GM19099 (cell line): ENCODE data around the gene TMEM107.

Source experiments
- POLR2A ChIP-seq: IDR thresholded peaks from 3 replicates; pipeline ENCODE4 v1.6.1; 2011; ENCODE audit warnings: low read depth; ENCODE audit not compliant: insufficient read length; ENCODE audit errors: extremely low read depth

Gene TMEM107

DNA sequence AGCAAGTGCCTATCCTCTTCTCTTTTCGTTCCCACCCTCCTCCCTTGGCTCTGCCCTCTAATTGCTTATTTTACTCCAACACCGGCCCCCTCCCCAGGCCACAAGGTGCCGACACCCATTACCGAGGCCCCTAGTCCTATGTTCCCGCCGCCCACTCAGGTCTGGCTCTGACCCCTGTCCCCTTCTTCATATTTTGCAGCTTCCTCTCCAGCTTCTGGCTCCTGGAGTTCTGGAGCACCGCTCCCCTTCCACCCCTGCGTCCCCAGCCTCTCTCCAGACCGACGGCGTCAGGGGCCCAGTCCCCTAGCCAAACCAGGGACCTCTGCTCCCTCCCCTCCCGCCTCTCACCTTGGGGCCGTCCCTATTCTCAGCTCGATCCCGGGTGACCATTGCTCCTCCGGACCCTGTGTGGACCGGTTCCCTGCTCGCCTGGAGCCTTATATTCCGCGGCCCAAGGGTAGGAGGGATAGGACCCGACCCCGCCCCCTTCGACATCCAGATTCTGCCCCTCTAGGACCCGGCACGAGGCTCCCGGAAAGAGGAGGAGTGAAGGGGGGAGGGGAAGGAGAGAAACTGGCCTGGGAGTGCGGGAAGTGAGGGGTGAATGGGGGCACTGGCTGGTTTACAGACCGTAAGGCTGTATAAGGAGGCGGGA, 52.4 kb downstream of the TMEM107 start, which contains the start of gene HES7:
HES7 (minus strand) TSS at position 412 of the 655 bp plus-strand sequence; CDS start at position 390, 22 bp downstream.
- TF ChIP-seq POLR2A, result no peak

DNA sequence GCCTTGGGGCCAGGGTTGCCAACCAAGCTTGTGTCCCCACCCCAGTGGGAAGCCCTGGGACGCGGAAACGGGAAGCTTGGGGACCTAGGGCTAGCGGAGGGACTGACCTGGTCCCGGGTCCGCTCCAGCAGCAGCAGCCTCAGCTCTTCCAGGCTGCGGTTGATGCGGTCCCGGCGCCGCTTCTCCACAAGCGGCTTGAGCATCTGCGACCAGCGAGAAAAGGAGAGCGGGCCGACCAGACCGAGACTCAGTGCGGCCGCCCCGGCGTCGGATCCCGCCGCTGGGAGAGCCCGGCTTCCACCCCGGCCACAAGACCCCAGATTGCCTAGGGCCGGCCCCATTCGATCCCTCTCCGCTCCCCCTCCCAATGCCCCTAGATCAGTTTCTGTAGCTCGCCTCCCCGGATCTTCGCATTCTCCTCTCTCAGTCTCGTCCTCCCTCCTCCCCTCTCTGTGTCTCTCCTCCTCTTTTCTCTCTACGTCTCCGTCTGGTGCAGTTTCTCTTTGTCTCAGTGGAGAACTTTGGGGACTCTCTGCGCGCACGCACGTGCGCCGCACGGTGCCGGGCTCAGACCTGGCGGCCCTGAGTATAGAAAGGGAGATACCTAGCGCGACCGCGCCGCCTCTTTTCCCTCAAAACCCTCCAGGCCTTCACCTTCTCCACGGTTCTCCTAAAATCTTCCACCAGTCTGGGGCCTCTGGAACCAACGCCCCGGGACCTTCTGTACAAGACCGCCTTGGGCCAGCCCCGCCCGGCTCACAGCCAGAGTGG, 53.1 kb downstream of the TMEM107 start:
- TF ChIP-seq POLR2A, result no peak
